Ascending aorta (tissue), 2 donors: ENCODE data around the gene TM9SF2. TPM values are rescaled to one million over a fixed set of nuclear protein-coding genes. Genes with fewer than 3 reads are reported as not detected.

Experiments used
- DNase-seq, 2 donors: peaks; one replicate each; pipeline ENCODE4 v3.0.0-alpha.2; 2019; ENCODE audit warnings: low spot score in 2 of 2
- H3K27ac ChIP-seq, 2 donors: fragments of 200-600 bp; sonication (generic); one replicate each; pipeline ENCODE4 v1.5.1; 2016 to 2017; ENCODE audit warnings: mild to moderate bottlenecking in 1 of 2
- H3K27me3 ChIP-seq: fragments of 200-600 bp; sonication (generic); one replicate; pipeline ENCODE4 v1.5.1; 2017
- H3K36me3 ChIP-seq, 2 donors: fragments of 200-600 bp; sonication (generic); one replicate each; pipeline ENCODE4 v1.5.1; 2016
- H3K4me1 ChIP-seq, 2 donors: fragments of 200-600 bp; sonication (generic); one replicate each; pipeline ENCODE4 v1.5.1; 2016 to 2017; ENCODE audit warnings: mild to moderate bottlenecking in 1 of 2
- H3K4me3 ChIP-seq, 2 donors: fragments of 200-600 bp; sonication (generic); one replicate each; pipeline ENCODE4 v1.5.1; 2016 to 2017; ENCODE audit warnings: mild to moderate bottlenecking in 1 of 2
- H3K9me3 ChIP-seq, 2 donors: fragments of 200-600 bp; sonication (generic); one replicate each; pipeline ENCODE4 v1.5.1; 2016
- intact Hi-C: fragments of 100-400 bp; cut with DNase I; formaldehyde crosslinking; loops from one replicate; pipeline ENCODE4 v1.15.1; 2023
- total RNA-seq: library from RNA; depleted of rRNA; stranded (reverse); fragments of >200 nt; gene quantifications from one replicate; pipeline ENCODE4 v1.1.0, GENCODE V29; 2016
- TF ChIP-seq, protein P1 (sequence below), 3 experiments: fragments of 200-600 bp in 2 of 3; fragments of 450-650 bp in 1 of 3; sonication (generic) in 2 of 3; IDR thresholded peaks; one replicate each; pipeline ENCODE4 v1.5.1; 2016 to 2019; ENCODE audit warnings: antibody characterized with exemption in 3 of 3, mild to moderate bottlenecking in 1 of 3, moderate library complexity in 1 of 3

TM9SF2 gene
- total RNA-seq, 1 donor from 2014 or later = 56.8 TPM

GRCh38 chr13:99496184-99497142 lies 4.8 kb upstream of the TM9SF2 start:
- TF ChIP-seq, protein P1, sequence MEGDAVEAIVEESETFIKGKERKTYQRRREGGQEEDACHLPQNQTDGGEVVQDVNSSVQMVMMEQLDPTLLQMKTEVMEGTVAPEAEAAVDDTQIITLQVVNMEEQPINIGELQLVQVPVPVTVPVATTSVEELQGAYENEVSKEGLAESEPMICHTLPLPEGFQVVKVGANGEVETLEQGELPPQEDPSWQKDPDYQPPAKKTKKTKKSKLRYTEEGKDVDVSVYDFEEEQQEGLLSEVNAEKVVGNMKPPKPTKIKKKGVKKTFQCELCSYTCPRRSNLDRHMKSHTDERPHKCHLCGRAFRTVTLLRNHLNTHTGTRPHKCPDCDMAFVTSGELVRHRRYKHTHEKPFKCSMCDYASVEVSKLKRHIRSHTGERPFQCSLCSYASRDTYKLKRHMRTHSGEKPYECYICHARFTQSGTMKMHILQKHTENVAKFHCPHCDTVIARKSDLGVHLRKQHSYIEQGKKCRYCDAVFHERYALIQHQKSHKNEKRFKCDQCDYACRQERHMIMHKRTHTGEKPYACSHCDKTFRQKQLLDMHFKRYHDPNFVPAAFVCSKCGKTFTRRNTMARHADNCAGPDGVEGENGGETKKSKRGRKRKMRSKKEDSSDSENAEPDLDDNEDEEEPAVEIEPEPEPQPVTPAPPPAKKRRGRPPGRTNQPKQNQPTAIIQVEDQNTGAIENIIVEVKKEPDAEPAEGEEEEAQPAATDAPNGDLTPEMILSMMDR (IDR thresholded peaks at IDR 0.05) = no peak
- peak; percentile 26 to 88 for DNase-seq
- Histone ChIP-seq H3K4me1 (peaks cover 12 to 18% of the 10 kb centered on the region in 2 donors), H3K9me3 (no peaks in the 10 kb centered on the region), H3K27me3 (no peaks in the 10 kb centered on the region), H3K4me3 (peak overlapping the region; percentile 44 to 63), H3K36me3 (no peaks in the 10 kb centered on the region), H3K27ac (peak overlapping the region; percentile 90)
- intact Hi-C loops = loop anchor here (5.0 to 10.0 kb wide), 3 partner anchors 214 to 1522 kb away; partner anchors contain the start of gene UBAC2

DNA sequence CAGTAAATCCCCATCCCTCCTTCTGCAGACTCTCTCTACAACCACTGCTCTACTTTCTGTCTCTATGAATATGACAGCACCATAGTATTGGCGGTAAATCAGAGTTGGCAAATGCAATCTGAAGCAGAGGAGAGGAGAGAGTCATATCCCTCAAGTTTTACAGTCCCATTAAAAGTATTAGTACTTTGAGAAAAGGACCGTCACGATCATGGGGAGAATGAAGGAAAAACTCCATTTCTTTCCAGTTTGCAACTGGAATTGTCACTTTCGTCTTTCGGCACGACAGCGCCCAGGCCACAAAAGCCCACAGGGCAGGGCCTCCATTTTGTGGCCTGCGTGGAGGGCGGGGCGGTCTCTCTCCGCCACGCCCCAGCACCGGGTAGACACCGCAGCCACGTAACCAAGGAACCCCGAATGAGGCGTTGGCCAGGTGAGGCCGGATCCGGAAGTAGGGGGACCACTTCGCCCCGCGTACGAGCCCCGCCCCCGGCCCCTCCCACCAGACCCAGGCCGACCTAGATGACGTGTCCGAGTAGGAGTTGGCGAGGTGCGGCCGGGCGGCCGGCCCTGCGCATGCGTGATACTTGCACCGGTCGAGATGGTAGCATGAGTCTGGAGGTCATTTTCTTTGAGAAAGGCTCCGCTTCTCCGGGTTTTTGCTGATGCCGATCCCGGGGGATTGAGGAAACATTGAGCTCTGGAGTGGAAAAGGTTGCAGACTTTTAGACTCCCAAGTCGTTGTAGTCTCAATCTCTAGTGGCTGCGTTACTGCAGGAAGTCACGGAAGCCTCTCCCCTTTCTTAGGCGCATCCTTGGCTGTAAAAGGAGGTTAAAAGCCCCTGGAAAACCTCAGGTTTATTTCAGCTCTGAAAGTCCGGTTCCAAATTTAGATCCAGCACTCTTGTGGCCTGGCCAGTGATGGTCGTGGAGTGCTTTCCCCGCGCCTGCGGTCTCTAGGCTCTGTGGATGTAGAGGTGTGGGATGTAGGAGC lies 2.8 kb upstream of the TM9SF2 start:
- intact Hi-C loops = loop anchor here (1.0 to 10.0 kb wide), 4 partner anchors 108 to 1524 kb away; partner anchors contain the start of genes CLYBL and UBAC2

DNA sequence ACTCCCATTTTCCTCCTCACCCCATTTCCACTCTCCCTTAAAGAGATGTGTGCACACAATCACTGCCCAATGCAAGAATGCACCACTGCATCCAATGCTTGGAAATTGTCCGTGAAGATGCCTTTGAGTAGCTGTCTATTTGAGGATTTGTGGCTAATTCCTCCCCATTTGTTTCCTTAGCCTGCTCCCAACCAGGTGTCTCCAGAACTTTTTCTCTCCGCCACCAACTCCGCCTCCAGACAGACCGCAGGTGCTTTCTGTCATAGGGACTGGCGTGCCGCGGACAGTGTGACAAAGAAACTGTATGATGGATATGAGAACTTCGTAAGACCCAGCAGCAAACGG lies 461 bp upstream of the TM9SF2 start:
- H3K36me3 ChIP-seq = no peaks in the 10 kb centered on the region
- TF ChIP-seq, protein P1 (IDR thresholded peaks at IDR 0.05) = no peak
- H3K27me3 ChIP-seq = no peaks in the 10 kb centered on the region
- intact Hi-C loops = loop anchor here (1.0 to 5.0 kb wide), 3 partner anchors 414 to 1176 kb away; partner anchors contain the start of gene PCCA
- no peak for DNase-seq
- H3K4me1 ChIP-seq = peaks cover 23 to 37% of the 10 kb centered on the region in 2 donors
- H3K4me3 ChIP-seq = peak overlapping the region; percentile 93 to 96
- no peaks in the 10 kb centered on the region for H3K9me3 ChIP-seq
- H3K27ac ChIP-seq = peak overlapping the region; percentile 83 to 87

More for the DNA sequence above, 2.8 kb upstream of the TM9SF2 start:
- Histone ChIP-seq H3K9me3 (no peaks in the 10 kb centered on the region), H3K4me1 (peaks cover 19 to 26% of the 10 kb centered on the region in 2 donors), H3K27ac (peak overlapping the region; percentile 90), H3K4me3 (peak overlapping the region; percentile 68 to 76), H3K36me3 (no peaks in the 10 kb centered on the region), H3K27me3 (no peaks in the 10 kb centered on the region)
- peak; percentile 90 to 98 for DNase-seq
- TF ChIP-seq, protein P1 (IDR thresholded peaks at IDR 0.05) = no peak

DNA sequence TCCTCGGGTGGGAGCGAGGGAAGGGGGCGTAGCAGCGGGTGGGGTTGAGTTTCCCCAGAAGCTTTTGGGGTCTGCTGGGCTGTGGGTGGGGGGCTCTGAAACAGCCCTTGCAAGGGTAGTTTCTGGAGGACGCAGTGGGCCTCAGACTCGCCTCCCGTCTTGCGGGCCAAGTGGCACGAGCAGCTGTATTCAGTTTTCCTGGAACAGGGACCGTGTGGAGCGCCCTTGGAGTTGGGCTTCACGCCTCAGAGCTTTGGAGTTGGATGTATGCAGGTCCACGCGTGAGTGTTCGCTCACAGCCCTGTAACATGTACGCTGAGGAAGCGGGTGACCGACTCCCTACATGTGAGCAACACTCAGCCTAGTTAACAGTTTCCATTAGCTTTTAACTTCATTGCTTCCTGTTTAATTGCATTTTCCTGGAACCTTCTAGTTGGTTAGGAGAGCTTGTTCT lies 603 bp downstream of the TM9SF2 start:
- TF ChIP-seq, protein P1 (IDR thresholded peaks at IDR 0.05) = no peak
- Histone ChIP-seq H3K27me3 (no peaks in the 10 kb centered on the region), H3K4me3 (peak overlapping the region; percentile 93 to 96), H3K9me3 (no peaks in the 10 kb centered on the region), H3K27ac (peak overlapping the region; percentile 83 to 87), H3K36me3 (no peaks in the 10 kb centered on the region), H3K4me1 (peaks cover 27 to 42% of the 10 kb centered on the region in 2 donors)
- intact Hi-C loops = loop anchor here (1.0 to 5.0 kb wide), 3 partner anchors 415 to 1175 kb away; partner anchors contain the start of gene PCCA
- no peak for DNase-seq

GRCh38 chr13:99505814-99506269 lies 4.6 kb downstream of the TM9SF2 start:
- no peak for DNase-seq
- intact Hi-C loops = loop anchor here (1.0 kb wide), 1 partner anchor 64 kb away; no protein-coding TSS in a partner anchor
- H3K4me3 ChIP-seq = peak overlapping the region in 1 of 2 donors; percentile 30
- H3K36me3 ChIP-seq = peaks cover 6 to 14% of the 10 kb centered on the region in 2 donors
- H3K9me3 ChIP-seq = no peaks in the 10 kb centered on the region
- H3K27ac ChIP-seq = no peak overlapping the region
- peaks cover 19 to 23% of the 10 kb centered on the region in 2 donors for H3K4me1 ChIP-seq
- H3K27me3 ChIP-seq = no peaks in the 10 kb centered on the region
- TF ChIP-seq, protein P1 (IDR thresholded peaks at IDR 0.05) = peak in 2 of 3 experiments; percentile 23 to 28
